Fibroblast of peridontal ligament (primary cell): ENCODE data around the gene MMD.
"Not testable (repeated sequence)": the region's sequence is repeated elsewhere in the genome, so short reads cannot be mapped to it uniquely, and the experiment has no call there.

ENCODE experiments used
- DNase-seq: peaks from one replicate; pipeline ENCODE4 v3.0.0-alpha.2; 2010; ENCODE audit errors: extremely low read depth

The MMD gene, protein sequence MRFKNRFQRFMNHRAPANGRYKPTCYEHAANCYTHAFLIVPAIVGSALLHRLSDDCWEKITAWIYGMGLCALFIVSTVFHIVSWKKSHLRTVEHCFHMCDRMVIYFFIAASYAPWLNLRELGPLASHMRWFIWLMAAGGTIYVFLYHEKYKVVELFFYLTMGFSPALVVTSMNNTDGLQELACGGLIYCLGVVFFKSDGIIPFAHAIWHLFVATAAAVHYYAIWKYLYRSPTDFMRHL

GRCh38 chr17:55421179-55421934 is at the start of gene MMD:
Gene MMD (minus strand): TSS chr17:55421835. CDS start chr17:55421695, 140 bp downstream.
- DNase-seq: no peak

DNA sequence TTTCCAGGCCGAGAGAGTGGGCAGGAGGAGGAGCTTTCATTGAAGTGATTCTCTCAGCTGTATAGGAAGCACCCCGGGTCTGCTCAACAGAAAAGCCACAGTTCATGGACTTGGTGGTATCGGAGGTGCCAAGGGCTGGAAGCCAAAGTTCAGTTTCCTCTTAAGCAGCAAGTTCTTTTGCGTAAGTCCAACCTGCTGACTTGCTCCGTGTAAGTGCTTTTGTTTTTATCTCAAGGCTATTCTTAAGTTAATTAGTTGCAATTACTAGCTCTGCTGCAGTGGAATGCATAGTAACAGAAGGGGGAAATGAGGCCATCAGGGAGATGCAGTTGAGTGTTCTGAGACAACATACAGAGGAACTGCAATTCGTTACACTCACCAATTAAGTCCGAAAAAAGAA is 45.0 kb upstream of the MMD start:
- peak; percentile 18 for DNase-seq

GRCh38 chr17:55465771-55466170 is 44.1 kb upstream of the MMD start:
- not testable (repeated sequence) for DNase-seq

GRCh38 chr17:55463600-55463999 is 42.0 kb upstream of the MMD start:
- DNase-seq: no peak

GRCh38 chr17:55462711-55463110 is 41.1 kb upstream of the MMD start:
- DNase-seq: peak; percentile 14

- DNase-seq: no peak
These were observed 40.6 kb upstream of the MMD start for GRCh38 chr17:55462234-55462633.

- peak; percentile 77 for DNase-seq
These were observed 37.3 kb upstream of the MMD start for GRCh38 chr17:55458978-55459377.

- DNase-seq: no peak
These were observed 36.8 kb upstream of the MMD start for GRCh38 chr17:55458287-55458900.

DNA sequence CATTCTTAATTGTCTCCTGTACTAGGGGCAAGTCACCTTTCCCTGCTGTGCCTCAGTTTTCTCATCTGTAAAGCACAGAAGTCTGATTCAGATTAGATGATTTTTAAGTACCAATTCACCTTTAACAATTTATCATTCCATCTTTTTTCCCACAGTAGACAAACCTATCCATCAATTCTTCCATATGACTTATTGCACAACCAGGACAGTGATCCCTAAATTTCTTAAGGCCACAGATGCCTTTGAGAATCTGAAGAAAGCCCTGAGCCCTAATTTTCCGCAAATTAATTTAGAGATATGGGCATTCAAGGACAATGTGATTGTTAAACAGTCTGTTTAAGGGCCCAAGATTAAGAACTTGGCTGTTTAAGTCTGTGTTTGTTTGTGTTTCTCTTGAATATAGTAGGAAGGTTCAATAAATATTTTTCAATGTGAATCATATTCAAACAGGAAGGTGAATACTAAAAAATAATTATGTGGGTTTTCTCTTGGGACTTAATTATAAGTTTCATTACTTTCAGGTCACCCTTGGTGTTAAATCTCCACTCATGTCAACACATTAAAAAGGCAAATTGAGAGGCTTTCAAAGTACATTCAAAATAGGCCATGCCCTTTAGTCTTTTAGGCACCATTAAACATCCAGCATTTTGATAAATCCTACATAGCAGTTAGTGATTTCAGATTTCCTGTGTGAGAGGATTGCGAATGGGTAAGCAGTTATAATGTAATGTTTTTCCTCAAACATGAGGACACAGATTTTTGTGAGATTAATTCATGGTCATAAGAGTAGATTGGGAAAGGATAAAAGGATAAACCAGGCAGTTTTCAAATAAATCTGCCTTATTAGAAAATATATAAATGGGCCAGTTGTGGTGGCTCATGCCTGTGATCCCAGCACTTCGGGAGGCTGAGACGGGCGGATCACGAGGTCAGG is 34.9 kb upstream of the MMD start:
- peak; percentile 54 for DNase-seq

DNA sequence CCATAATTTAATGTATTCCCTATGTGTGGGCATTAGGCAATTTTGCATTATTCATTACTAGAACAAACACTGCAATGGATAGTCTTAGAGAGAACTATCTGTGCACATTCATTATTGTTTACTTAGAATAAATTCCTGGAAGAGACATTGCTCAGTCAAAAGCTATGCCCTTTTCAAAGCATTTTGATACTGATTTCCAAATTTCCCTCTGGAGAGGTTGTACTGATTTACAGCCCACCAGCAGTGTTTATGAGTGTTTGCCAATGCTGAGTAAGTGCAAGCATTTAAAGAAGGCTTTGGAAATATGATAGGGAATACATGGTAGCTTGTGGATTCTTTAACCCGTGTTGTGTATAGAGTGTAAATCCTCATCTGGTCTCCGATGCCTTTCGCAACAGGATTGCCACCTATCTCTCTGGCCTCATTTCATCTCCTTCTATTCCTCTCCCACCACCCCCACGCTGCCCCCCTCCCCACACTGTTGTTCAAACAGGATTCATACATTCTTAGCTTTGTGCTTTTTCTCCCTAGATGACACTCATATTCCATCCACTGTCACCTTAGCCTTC is 33.4 kb upstream of the MMD start:
- peak; percentile 96 for DNase-seq

DNA sequence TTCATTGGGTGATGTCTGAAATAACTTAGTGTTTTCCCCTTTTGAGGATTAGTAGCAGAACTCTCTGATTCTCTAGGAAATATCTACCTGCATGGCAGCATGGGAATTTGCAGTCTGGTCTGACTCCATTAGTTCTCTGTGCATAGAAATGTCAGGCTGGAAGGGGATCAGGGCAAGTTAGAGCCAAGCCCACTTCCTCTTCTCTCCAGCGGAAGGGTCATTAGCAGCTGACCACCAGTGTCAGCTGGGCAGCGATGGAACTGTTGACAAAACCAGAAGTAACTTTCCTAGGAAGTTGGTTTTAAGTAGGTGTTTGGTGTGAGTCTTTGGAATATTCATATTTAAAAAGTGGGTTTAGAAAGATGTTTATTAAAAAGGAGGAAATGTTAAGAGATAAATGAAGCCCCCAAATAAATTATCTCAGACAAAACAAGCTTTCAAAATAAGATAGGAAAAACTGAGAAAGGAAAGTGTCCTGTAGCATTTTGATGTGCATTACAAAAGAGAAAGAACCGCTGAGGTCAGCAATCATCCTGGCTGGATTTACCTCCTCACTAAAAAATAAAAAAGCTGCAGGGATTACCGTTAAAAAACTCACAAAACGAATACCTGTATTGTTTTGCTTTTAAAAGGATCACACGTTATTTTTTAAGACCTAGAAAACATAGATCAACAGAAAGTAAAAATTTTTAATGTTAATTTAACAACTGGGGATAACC is 32.4 kb upstream of the MMD start:
- no peak for DNase-seq

DNA sequence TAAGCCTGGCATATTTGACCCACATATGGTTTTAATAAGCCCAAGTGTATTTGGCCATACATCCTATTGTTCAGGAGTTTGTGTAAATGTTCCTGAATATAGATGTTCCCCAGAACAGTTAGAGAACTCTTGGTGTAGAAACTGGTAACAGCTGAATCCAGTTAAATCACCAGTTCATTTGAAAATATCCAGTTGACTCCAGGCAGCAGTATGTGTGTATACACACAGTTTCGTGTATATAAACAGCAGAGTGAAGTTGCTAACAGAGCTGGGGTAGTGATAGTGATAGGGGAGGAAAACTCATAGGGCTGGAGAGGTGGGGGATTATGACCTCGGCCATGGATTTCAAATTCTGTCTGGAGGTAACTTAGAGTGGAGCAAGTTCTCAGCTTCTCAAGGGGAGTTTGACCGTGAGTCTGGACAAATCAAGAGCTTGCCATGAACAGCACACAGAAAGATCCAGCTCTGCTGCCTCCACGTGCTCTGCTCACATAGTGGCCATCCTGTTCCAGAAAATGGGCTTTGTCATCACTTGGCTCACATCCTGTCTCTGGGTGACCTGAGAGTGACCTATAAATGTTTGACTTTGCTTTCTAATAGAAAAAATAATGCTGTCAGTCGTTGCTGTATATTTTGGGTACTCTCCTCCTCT is 30.6 kb upstream of the MMD start:
- DNase-seq: peak; percentile 89

GRCh38 chr17:55451758-55452138 is 30.1 kb upstream of the MMD start:
- no peak for DNase-seq

DNA sequence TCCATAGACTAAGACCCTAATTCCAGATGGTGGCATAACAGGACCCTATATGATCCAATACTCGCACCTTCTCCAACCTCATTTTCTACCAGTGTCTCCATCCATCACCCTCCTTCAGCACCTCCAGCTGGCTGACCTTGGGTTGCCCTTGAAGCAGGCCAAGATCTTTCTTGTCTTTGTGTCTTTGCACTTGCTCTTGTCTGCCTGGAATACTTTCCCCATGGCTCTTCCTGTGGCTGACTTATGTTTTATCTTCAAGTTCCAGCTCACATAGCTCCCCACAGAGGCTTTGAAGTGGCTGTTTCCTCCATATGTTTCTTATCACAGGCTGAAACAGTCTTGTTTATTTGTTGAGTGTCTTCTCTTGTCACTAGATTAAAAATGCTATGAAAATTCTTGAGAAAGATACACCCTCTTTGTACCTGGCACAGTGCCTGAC is 29.6 kb upstream of the MMD start:
- DNase-seq: peak; percentile 59

DNA sequence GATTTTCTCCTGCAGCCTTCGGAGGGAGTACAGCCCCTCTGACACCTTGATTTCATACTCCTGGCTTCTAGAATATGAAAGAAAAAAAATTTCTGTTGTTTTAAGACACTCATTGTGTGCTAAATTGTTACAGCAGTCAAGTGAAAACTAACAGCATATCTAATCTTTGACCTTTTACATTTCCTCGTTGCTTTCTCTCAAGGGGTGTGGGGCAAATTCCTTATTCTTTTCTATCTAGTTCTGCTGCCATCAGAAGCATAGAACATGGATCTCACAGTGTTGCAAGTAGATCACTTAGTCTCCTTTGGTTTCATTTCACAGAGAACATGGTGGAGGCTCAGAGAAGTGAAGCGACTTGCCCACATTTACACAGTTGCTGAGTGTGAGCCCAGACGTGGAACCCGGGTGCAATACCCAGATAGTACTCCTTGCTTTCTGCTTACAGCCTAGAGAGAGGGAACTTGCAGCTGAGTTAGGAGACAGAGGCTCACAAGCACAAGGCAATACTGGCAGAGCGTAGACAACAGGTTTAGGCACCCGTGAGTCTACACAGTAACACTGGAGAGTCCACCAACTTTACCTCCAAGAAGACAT is 28.7 kb upstream of the MMD start:
- no peak for DNase-seq

DNA sequence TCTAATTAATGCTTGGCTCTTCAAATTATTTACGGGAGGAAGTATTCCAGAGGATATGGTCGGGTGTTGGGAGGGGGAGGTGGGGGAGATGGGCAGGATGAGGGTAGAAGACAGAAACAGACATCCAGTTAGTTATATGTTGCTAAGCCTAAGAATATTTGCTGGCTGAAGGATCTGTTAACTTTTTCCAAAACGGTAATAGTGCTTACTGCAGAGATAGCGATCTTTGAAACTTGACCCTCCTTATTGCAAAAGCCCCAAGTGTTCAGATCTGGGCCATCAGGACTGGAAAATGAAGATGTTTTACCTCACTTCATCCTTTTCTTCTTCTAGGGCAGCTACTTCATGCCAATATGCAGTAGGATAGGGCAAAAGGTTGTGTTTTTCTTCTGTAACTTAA is 27.0 kb upstream of the MMD start:
- peak; percentile 66 for DNase-seq

DNA sequence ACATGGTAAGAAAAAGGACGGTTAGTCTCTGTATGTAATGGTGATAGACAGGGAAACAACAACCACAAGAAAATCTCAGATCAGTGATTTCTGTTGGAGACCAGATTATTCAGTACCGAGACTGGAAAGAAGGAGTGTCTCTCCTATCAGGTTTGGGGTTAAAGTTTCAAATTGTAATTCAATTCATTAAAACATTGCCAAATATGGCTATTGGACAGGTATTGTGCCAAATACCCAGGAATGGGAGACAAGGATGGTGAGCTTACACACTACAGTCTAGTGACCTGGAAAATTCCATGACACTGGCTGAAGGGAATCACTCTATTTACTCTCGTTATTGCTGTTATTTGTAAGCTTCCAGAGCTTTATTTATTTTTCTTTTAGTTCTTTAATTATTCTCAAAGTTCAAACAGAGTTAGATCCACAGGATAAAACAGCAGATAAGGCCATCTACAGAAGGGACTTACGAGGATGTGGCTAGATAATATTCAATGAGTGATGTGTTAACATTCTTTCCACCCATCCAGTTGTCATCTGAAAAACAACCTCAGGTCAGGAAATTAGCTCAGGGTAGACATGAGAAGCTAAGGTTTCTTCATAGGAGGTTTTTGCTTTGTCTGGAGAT is 25.1 kb upstream of the MMD start:
- no peak for DNase-seq

DNA sequence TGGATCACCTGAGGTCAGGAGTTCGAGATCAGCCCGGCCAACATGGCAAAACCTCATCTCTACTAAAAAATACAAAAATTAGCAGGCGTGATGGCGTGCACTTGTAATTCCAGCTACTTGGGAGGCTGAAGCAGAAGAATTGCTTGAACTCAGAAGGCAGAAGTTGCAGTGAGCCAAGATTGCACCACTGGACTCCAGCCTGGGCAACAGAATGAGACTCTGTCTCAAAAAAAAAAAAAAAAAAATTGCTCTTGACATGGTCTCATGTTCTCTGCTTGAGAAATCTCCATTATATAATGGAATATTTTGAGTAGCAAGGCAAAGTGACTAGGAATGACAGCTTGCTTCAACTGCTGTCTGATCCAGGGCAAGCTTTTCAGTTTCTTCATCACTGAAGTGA is 24.4 kb upstream of the MMD start:
- DNase-seq: peak; percentile 51
